Small intestine (tissue), 7 donors: ENCODE data around the gene PTPN9. TPM values are rescaled to one million over a fixed set of nuclear protein-coding genes. Genes with fewer than 3 reads are reported as not detected.

Experiments used
- DNase-seq, 2 donors: peaks; one replicate each; pipeline versions ENCODE4 v3.0.0 to v3.0.0-alpha.2; 2013
- FAIRE-seq: peaks from 2 replicates; lab custom pipeline; 2012; peaks lifted over from hg19 to GRCh38; lab: Jason Lieb, UNC
- H3K27ac ChIP-seq, 3 donors: one replicate each; pipeline ENCODE4 v1.5.1; 2013; ENCODE audit warnings: low read length in 2 of 3, mild to moderate bottlenecking in 2 of 3, control low read depth in 1 of 3, inconsistent platforms in 1 of 3, low read depth in 1 of 3, moderate library complexity in 1 of 3
- H3K27me3 ChIP-seq, 3 donors: one replicate each; pipeline ENCODE4 v1.6.1; 2013; ENCODE audit warnings: low read length in 3 of 3, inconsistent platforms in 1 of 3; ENCODE audit not compliant: control insufficient read depth in 3 of 3, insufficient read depth in 3 of 3
- H3K36me3 ChIP-seq, 3 donors: one replicate each; pipeline ENCODE4 v1.6.1; 2013; ENCODE audit warnings: low read length in 3 of 3, inconsistent platforms in 1 of 3, low read depth in 1 of 3, mild to moderate bottlenecking in 1 of 3, moderate library complexity in 1 of 3; ENCODE audit not compliant: control insufficient read depth in 3 of 3, insufficient read depth in 2 of 3
- H3K4me1 ChIP-seq, 3 donors: one replicate each; pipeline ENCODE4 v1.6.1; 2013; ENCODE audit warnings: low read length in 2 of 3, inconsistent platforms in 1 of 3, low read depth in 1 of 3, mild to moderate bottlenecking in 1 of 3, moderate library complexity in 1 of 3; ENCODE audit not compliant: control insufficient read depth in 3 of 3, insufficient read depth in 2 of 3
- H3K4me3 ChIP-seq, 3 donors: one replicate each; pipeline ENCODE4 v1.5.1; 2013; ENCODE audit warnings: low read length in 3 of 3, control low read depth in 1 of 3, inconsistent platforms in 1 of 3, low read depth in 1 of 3, mild to moderate bottlenecking in 1 of 3, moderate library complexity in 1 of 3
- H3K9me3 ChIP-seq, 2 donors: one replicate each; pipeline ENCODE4 v1.6.1; 2013; ENCODE audit warnings: low read depth in 1 of 2, low read length in 1 of 2; ENCODE audit not compliant: control insufficient read depth in 2 of 2, insufficient read depth in 1 of 2
- WGBS, 3 donors: extraction: QIAGEN DNeasy Blood & Tissue Kit; methylation state at CpG; one replicate each; pipeline ENCODE4 v1.1.7; 2013; 5-methylcytosine and 5-hydroxymethylcytosine counted together
- polyA plus RNA-seq, 4 donors: library from polyadenylated mRNA; stranded (reverse) in 3 of 4; unstranded in 1 of 4; fragments of 200-250 nt in 3 of 4; fragments of 120-200 nt in 1 of 4; gene quantifications; one replicate each; pipeline versions ENCODE4 v1.2.1 to v1.2.3, GENCODE V29; 2013
- donor health status: healthy with polysubstance abuse.
- donor health status: control.
- donor health status: control.
- donor health status: Bipolar disorder and iron deficiency.
- donor health status: healthy.

The PTPN9 gene
- polyA plus RNA-seq, 4 donors: 19.7 to 40.2 (median 20.6) TPM

DNA sequence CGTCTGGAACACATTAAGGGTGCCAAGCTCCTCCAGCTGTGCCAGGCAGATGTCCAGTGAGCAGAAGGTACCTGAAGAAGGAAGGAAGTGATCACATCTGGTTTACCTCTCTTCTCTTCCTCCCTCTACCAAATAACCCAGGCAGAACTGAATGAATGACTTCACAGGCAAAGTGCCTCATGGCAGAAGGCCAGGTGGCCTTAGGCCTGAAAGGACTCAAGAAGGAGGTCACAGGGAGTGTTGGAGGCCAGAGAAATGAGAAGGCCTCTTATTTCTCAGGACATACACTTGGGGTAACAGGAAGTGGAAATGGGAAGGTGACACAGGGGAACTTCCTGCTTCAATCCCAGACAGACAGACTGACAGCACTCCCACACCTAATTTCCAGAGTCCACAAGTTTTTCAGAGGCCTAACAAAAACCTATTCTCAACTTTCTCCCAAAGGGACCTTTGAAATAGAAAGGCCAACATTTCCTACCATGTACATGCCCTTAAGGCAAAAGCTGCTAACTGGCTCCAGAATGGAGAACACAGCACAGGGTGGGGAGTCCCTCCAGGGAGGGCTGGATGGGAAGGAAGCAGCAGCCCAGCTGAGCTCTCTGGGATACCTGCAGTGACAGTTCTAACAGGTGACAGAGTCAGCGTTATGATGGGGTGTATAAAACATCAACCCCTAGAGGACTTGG lies 110.1 kb downstream of the PTPN9 start:
- no peak for FAIRE-seq
- no peaks in the 10 kb centered on the region for H3K4me1 ChIP-seq
- H3K27ac ChIP-seq: no peak overlapping the region
- H3K4me3 ChIP-seq: no peak overlapping the region
- WGBS, 3 donors: 83 to 93% (median 92%) methylated on average over 2 of the region's 2 CpGs
- no peaks in the 10 kb centered on the region for H3K9me3 ChIP-seq
- peak in 1 of 2 donors; percentile 15 for DNase-seq
- peaks cover 28 to 60% (median 34%) of the 10 kb centered on the region in 3 donors for H3K36me3 ChIP-seq
- H3K27me3 ChIP-seq: no peaks in the 10 kb centered on the region

GRCh38 chr15:75460646-75461045 lies 118.5 kb downstream of the PTPN9 start:
- Histone ChIP-seq H3K4me1 (peaks cover 0 to 39% (median 0%) of the 10 kb centered on the region in 3 donors), H3K36me3 (peaks cover 0 to 3% (median under 1%) of the 10 kb centered on the region in 3 donors), H3K27ac (peak overlapping the region in 1 of 3 donors; percentile 54), H3K9me3 (no peaks in the 10 kb centered on the region), H3K4me3 (no peak overlapping the region), H3K27me3 (no peaks in the 10 kb centered on the region)
- 44 to 74% (median 51%) methylated on average over 4 of the region's 4 CpGs for WGBS, 3 donors
- DNase-seq (peak; percentile 65 to 85), FAIRE-seq (no peak)

DNA sequence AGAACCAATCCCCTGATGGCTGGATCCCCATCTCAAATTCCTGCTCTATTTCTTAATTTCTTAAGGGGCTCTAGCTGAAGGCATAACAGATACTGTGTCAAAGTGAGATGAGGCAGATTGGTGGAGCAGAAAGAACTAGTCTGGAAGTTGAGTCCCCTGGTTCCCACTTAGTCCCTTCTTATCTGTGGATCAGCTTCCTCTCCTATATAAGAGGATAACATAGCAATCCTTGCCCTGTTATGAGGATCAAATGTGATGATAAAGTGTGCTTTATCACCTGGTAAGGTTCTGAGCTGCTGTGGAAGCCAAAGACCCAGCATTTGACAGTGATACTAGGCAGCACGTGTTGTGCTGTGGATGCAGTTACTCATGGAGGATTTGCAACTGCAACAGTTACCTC lies 119.5 kb downstream of the PTPN9 start:
- H3K27ac ChIP-seq: no peak overlapping the region
- peaks cover 0 to under 1% (median 0%) of the 10 kb centered on the region in 3 donors for H3K36me3 ChIP-seq
- no peak overlapping the region for H3K4me3 ChIP-seq
- H3K9me3 ChIP-seq: no peaks in the 10 kb centered on the region
- DNase-seq (no peak), FAIRE-seq (no peak)
- no peaks in the 10 kb centered on the region for H3K27me3 ChIP-seq
- 59 to 76% (median 64%) methylated on average over 1 of the region's 1 CpG for WGBS, 3 donors
- H3K4me1 ChIP-seq: peaks cover 0 to 39% (median 0%) of the 10 kb centered on the region in 3 donors

DNA sequence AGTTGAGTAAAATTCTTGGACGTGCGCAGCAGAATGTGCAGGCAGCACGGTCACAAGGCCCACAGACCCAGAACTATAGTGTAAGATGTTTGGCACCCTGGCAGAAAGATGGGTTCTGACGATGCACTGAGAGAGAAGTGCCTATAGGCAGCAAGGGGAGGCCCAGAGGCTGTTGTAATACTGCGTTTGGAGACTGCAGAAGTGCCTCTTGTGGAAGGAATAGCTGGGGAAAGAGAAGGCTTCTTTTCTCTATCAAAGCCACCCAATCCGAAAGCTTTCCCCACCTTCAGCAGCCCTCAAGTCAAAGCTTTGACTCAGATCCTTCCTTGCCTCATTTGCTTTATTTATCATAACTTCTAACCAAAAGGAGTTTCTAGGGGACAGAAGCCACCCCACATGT lies 122.4 kb downstream of the PTPN9 start:
- Histone ChIP-seq H3K27me3 (no peaks in the 10 kb centered on the region), H3K4me3 (no peak overlapping the region), H3K9me3 (no peaks in the 10 kb centered on the region), H3K36me3 (no peaks in the 10 kb centered on the region), H3K27ac (no peak overlapping the region), H3K4me1 (peaks cover 0 to 41% (median 3%) of the 10 kb centered on the region in 3 donors)
- no peak for FAIRE-seq
- DNase-seq: no peak
- WGBS, 3 donors: 57 to 68% (median 59%) methylated on average over 6 of the region's 6 CpGs

DNA sequence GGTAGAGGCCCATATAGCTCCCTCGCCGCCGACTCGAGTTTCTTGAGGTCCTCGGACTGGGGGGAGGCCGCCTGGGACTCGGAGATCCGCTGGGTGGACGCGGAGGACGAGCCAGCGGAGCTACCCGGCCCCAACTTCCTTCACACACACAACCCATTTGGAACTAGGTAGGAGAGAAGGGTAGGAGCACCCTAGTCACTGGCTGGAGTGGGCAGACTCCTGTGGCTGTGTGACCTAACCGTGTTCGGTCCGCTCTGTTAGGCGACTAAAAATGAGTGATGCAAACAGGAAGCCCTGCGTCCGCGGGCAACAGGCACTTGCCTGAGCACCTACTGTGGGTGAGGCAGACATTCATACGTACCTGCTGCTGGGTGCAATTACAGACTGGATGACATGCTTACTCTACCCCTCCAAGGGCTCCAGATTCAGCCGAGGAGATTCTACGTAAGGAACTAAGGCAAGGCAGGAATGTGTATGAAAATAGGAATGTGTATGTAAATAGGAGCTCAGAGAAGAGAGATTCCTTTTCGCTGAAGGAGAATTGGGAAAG lies 123.1 kb downstream of the PTPN9 start:
- H3K4me3 ChIP-seq: peak overlapping the region; percentile 78 to 93 (median 87)
- H3K4me1 ChIP-seq: peaks cover 0 to 38% (median 3%) of the 10 kb centered on the region in 3 donors
- no peaks in the 10 kb centered on the region for H3K36me3 ChIP-seq
- H3K9me3 ChIP-seq: no peaks in the 10 kb centered on the region
- peak; percentile 68 to 81 for DNase-seq
- WGBS, 3 donors: 3% methylated on average over 24 of the region's 24 CpGs
- no peaks in the 10 kb centered on the region for H3K27me3 ChIP-seq
- peak overlapping the region; percentile 45 to 97 (median 90) for H3K27ac ChIP-seq
- FAIRE-seq: no peak

GRCh38 chr15:75455424-75455981 lies 123.6 kb downstream of the PTPN9 start:
- Histone ChIP-seq H3K4me1 (peaks cover 0 to 32% (median 3%) of the 10 kb centered on the region in 3 donors), H3K27ac (peak overlapping the region; percentile 84 to 97 (median 90)), H3K36me3 (no peaks in the 10 kb centered on the region), H3K9me3 (no peaks in the 10 kb centered on the region), H3K27me3 (no peaks in the 10 kb centered on the region), H3K4me3 (peak overlapping the region; percentile 78 to 93 (median 87))
- 0% methylated on average over 36 to 48 of the region's 48 CpGs for WGBS, 3 donors
- no peak for FAIRE-seq
- peak; percentile 89 to 94 for DNase-seq

DNA sequence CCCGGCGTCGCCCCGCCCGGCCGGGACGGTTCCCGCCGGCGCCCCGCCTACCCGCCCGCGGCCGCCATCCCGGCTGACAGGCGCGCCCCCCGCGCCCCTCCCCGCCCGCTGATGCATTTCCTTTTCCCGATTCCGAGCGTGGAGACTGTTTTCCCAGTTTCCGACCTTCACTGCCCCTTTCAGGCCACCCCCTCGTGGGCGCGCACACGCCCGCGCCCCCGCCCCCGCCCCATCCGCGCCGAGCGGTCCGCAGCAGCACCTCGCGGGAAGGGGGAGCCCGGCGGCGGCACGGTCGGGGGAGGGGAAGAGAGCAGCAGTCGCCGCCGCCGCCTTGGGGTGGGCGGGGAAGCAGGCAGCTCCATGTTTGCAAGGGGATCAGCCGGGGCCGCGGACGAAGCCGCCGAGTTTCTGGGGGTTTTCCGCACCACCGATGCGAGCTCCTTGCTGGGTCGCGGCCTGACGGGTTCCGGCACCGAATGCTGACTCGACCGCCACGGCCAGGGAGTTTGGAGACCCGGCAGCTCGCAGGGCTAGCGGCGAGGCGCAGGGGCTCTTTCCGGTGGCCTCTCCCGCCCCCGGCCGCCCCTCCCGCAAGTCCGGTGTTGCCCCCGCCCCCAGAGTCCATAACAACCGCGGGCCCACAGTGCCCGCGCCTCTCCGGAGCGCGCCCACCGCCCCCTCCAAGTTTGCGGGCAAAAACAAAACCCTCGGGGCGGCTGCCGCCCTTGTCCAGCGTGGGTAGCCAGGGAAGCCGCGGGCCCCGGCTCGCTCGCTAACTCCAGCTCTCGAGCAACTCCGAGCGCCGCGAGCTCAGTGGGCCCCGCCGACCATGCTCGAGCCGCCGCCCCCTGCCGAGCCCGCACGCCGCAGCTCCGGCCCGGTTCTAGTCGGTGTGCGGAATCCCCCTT lies 124.4 kb downstream of the PTPN9 start:
- WGBS, 3 donors: 0 to 1% (median 1%) methylated on average over 45 to 116 of the region's 116 CpGs
- Histone ChIP-seq H3K4me1 (peaks cover 0 to 24% (median 3%) of the 10 kb centered on the region in 3 donors), H3K27me3 (no peaks in the 10 kb centered on the region), H3K4me3 (peak overlapping the region; percentile 78 to 93 (median 87)), H3K36me3 (no peaks in the 10 kb centered on the region), H3K27ac (peak overlapping the region; percentile 84 to 96 (median 90)), H3K9me3 (no peaks in the 10 kb centered on the region)
- FAIRE-seq: no peak
- DNase-seq: peak; percentile 20 to 56
